Bone marrow (tissue), 2 donors: ENCODE data around the gene DYRK1A.

Experiments used
- DNase-seq, 2 donors: peaks; one replicate each; lab custom pipeline; 2025; lab: John Stamatoyannopoulos, UW

Gene DYRK1A

GRCh38 chr21:37365517-37366481, 774 bp upstream of the DYRK1A start:
- peak in 1 of 2 donors; percentile 64 for DNase-seq

DNA sequence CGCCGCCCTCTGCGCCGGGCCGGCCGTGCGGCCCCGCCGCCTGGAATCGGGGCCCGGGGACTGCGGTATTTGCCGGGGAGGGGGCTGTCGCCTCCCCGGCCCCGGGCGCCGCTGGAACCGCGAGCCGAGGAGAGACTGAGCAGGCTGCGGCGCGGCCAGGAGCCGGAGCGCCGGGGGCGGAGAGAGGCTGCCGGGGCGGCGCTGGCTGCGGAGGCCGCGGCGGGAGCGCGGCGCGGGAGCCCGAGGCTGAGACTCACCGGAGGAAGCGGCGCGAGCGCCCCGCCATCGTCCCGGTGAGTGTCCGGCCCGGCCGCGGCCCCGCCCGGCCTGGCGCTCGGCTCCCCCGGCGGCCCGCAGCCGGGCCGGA, 746 bp downstream of the DYRK1A start:
- no peak for DNase-seq

GRCh38 chr21:37367703-37368540, 1.3 kb downstream of the DYRK1A start:
- peak in 1 of 2 donors; percentile 51 for DNase-seq

GRCh38 chr21:37368541-37369279, 2.1 kb downstream of the DYRK1A start:
- DNase-seq: peak in 1 of 2 donors; percentile 47

GRCh38 chr21:37369307-37369854, 2.8 kb downstream of the DYRK1A start:
- no peak for DNase-seq

DNA sequence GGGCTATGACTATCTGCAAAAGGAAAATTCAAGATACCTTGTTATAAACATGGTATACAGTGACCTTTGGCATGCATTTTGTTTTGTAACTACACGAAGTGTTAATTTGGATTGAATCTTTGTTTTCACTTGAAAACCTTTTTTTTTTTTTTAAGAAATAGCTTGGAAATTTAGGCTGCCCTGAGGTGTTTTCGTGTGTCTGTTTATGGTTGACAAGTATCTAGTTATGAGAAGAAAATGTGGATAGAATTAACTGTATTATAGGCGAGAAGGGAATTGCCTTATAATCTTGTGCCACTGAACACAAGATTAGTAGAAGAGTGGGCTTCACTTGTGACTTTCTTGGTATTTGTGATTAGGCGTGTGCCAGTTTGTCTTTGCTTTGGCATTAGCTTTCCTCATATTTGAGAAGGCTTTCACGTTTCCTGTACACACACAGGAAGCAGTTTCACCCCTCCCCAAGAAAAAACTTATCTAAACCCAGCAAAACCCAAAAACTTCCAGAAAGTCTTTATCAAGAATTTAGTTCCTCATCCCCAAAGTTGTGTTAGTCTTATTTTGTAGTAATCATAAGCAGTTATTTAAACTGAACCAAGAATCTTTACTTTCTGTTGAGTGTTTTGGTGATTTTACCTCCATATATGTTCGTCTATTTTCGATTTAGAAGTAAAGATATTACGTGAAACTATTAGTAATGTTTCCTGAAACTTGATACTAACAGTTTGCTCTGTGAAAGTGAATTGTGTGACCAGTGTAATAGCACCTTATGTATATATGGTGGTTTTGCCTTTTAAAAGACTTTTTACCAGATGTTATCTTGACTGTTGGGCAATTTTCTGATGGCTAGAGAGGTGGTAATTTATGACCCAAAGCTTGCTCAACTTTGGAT, 3.8 kb downstream of the DYRK1A start:
- DNase-seq: peak in 1 of 2 donors; percentile 31

GRCh38 chr21:37371041-37371397, 4.4 kb downstream of the DYRK1A start:
- no peak for DNase-seq

GRCh38 chr21:37372127-37372731, 5.7 kb downstream of the DYRK1A start:
- no peak for DNase-seq

- no peak for DNase-seq
Observed at GRCh38 chr21:37372951-37373350, 6.4 kb downstream of the DYRK1A start.

- no peak for DNase-seq
Observed at GRCh38 chr21:37373539-37373938, 7.0 kb downstream of the DYRK1A start.

- no peak for DNase-seq
Observed at GRCh38 chr21:37374027-37374426, 7.5 kb downstream of the DYRK1A start.

DNA sequence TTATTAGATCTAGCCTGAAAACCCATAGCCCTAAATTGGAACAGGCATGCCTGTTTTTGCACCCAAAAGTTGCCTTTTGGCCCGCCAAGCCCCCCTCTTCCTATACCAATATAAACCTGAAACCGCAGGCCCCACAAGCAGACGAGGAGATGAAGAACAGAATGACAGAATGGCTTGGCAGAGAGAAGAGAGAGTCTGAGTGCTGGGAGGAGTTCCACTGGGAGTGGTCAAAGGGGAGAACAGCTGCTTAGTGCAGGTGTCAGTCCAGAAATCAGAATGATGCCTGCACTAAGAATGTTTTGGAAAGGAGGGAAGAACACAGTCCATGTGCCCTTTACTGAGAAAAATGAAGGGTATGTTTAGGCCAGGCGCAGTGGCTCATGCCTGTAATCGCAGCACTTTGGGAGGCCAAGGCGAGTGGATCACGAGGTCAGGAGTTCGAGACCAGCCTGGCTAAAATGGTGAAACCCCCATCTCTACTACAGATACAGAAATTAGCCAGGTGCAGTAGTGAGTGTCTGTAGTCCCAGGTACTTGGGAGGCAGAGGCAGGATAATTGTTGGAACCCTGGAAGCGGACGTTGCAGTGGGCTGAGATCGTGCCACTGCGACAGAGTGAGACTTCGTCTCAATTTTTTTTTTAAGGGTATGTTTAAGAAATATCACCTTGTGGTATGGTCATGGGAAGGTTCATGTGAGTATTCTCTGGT, 9.4 kb downstream of the DYRK1A start:
- no peak for DNase-seq

DNA sequence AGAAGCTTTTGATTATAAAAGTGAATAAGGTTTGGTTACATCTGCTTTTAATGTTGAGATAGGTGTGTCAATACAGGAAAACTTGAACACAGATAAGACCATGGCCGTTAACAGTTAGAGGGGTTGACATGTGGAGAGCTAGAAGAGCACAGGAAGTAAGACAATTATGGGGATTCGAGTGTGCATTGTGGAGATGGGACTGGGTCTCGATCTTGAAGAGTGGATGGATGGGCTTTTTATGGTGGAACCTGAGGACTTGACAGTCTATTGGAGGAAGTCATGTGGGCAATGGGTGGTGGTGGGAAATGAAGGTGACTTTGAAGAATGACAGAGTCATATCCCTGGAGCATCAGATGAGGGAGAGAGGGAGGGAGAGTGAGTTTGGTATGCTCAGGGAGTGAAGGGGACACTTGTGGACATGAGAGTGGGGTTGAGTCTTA, 12.1 kb downstream of the DYRK1A start:
- no peak for DNase-seq

GRCh38 chr21:37380349-37381323, 14.1 kb downstream of the DYRK1A start:
- DNase-seq: peak in 1 of 2 donors; percentile 21

GRCh38 chr21:37381883-37382585, 15.5 kb downstream of the DYRK1A start:
- no peak for DNase-seq

- no peak for DNase-seq
Observed at GRCh38 chr21:37383086-37383485, 16.5 kb downstream of the DYRK1A start.

DNA sequence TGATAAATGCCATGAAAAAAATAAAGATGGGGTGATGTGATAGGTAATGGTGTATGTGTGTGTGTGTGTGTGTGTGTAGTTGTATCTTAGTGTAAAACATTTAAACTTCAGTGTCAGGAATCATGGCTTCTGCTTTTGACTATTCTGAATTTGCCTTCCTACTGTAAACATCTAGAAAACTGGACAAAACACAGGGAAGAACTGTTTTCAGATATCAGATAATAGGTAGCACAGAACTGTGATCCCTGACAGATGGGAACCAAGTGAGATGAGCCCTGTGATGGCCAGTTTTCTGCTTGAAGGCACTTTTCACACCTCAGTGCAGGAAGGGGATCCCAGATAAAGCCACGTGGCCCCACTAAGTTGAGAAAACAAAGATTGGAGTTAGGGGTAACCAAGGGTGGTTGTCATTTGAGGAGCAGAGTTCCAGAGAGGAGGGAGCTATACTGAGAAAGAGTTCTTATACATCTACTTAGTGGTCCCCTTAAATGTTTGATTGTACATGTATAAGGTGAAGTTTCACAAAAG, 17.3 kb downstream of the DYRK1A start:
- DNase-seq: no peak

GRCh38 chr21:37384416-37384815, 17.8 kb downstream of the DYRK1A start:
- DNase-seq: no peak
